Right renal pelvis (tissue), 4 donors: ENCODE results near the gene SSBP3. TPM values are rescaled to one million over a fixed set of nuclear protein-coding genes. Genes with fewer than 3 reads are reported as not detected.

Experiments
- DNase-seq, 4 donors: peaks; one replicate each; pipeline ENCODE4 v3.0.0-alpha.2; 2013; ENCODE audit warnings: low read depth in 4 of 4, low spot score in 3 of 4, missing footprints in 1 of 4
- polyA plus RNA-seq, 4 donors: library from polyadenylated mRNA; unstranded; fragments of 120-200 nt; gene quantifications; one replicate each; pipeline ENCODE4 v1.2.1, GENCODE V29; 2013; ENCODE audit not compliant: insufficient read length in 4 of 4

SSBP3 gene
- polyA plus RNA-seq, 4 donors, result 114 to 127 (median 125) TPM

DNA sequence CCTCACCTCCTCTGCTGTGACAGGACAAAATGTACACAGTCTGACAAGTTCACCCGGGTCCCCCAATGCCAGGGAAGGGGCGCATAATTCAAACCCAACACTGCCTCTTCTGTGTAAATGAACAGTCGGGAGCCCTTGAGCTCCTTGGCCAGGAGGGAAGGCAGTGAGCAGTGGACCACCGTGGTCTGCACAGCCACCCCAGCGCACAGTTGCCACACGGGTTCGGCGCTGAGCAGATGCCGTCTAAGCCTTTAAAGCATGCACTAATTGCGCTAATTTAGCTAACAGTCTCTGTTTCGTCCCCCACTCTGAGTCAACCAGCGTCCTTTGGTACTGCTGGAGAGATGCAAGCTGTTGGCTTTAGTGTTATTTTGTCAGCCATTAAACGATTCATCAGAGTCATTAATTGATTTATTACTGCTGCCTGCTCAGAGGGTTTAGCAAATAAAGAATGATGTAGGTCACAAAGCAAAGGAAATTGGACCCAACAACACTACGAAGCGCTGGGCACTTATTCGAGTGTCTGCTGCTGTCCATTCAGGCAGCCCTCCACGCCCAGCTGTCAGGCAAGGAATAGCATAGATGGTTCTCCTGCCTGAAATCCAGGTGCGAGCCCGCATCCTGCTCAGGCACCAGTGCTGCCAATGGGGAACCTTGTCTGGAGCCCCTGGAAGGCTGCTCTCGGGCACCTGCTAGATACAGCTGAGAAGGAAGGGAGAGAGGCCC, 114.8 kb downstream of the SSBP3 start:
- no peak for DNase-seq

DNA sequence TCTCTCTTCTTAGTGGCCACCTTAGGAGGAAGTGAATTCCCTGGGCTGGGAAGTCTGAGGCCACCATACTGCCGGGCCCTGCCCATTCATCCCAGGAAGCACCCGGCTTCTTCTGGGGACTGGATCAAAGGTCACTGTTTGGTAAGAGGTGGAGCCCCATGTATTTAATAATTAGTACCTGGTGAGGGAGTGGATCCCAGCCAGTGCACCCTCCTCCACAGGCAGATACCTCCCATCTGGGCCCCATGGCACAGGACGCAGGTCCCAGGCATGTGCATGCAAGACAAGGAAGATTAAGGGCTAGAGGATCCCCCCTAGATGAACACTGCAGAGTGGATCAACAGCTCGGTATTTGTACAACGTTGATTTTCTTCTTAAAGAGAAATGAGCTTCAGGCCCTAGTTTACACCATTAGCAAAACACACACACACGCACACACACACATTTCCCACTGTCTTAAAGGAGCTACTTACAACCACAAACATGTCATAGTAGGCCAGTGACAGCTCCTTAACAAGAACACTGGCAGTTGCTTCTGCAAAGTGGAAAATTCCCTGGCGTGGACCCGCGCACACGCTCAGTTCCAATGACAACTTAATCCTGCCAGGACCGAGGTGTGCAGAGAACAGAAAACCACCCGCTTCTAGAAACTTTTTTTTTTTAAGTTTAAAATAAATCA, 115.5 kb downstream of the SSBP3 start:
- no peak for DNase-seq

DNA sequence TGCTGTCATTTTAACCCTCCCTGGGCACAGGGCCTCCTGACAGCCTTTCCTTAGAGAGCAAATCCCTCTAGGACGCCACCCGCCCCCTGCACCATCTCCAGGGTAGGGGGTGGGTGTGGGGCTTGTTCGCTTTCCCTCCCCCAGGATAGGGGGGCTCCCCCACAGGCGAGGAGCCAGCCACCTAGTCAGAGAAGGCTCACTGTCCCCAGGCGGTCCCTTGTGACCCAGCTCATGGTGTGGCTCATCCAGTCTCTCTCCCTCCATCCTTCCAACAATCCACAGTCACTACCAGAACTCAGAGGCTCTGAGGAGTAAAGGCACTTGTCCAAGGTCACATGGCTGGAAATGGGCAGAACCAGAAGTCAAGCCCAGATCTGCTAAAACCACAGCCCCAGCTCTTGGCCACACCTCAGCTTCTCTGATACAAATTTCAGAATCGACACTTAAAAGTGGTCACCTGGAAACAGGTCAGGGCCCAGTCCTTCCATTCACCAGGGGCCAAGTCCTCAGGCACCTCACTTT, 116.4 kb downstream of the SSBP3 start:
- no peak for DNase-seq

DNA sequence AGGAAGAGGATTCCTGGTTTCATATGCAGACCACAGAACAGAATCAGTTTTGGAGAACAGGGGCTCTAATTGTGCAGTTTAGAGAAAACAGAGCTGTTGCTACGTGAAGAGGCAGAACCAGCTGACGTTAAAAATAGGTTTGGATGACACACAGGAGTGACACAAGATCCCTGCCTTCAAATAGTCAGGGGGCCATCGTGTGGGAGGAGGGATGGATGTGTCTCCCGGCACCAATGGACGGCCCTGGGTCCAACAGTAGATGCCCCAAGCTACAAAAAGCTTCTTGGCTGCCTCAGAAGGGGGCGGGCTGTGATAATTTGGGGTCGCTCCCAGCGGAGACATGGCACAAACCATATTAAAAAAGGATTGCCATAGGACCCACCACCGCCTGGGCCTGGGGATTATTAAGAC, 118.4 kb downstream of the SSBP3 start:
- no peak for DNase-seq

DNA sequence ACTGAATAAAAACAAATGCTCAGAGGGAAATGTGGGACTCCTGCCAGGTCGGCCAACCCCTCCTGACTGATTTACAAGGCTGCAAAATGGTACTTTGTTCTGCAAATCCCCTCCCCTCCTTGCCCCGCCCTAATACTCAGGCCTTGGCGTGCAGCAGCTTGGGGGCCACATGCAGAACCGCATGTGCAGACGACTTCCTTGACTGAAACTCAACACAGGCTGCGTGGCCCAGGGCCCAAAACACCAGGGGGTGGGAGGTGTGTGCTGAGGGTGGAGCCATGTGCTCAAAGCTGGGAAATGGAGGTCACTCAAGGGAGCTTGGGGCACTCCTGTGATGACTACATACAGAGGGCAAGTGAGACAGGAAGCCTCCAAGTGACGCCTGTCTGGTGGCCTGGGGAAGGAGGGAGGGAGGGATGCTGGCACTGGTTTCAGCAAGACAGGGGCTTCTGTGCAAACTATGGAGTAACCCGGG, 119.0 kb downstream of the SSBP3 start:
- DNase-seq, result peak; percentile 56 to 78 (median 72)

DNA sequence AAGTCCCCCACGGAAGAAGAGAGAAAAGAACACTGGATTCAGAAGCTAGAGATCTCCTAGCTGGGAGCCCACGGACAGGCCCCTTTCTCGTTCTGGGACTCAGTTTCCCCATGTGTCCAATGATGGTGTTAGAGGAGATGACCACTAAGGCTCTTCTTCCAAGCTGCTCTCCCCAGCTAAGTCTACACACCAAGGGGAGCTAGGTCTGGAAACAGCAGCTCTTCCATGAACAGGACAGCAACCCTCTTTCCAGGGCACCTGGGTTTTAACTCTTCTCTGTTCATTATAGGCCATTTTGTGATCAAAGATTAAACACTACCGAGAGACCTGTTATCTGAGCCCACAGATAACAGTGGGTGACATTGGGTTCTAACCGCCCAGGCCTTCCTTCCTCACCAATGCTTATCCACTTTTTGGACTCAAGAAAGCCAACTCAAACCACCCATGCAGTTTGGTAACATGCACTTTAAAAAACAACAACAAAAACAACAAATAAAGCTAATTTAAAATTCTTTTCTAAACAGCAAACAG, 120.3 kb downstream of the SSBP3 start:
- no peak for DNase-seq

DNA sequence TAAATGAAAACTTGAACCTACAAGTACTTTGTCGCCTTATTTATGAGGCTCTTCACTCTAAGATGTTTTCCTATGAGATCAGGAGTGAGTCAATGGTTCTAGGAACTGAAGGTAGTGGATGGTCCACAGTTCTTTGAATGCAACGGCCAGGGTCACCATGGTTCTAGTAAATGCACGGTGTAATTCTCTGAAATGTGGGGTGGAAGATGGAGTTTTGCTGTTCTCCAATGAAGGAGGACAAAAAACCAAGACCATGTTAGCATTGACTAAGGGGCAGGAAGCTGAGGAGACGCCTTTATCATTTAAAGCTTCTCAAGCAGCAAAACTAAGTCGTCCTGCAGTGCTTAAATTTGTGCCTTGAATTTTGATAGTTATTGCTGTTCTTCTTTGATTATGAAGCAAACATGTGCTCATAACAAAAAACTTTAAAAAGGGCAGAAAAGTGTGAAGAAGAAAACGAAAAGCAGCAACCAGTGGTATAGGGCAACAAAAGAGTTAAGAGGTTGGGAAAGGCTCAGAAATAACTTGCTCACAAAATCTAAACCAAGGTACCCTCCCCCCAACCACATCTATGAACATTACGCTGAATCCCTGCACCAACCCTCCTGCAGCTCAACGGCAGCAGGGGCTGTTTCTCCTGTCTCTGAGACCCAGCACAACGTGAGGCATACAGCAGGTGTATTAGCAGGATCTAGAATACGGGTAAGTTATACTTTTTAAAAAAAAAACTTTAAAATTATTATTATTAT, 121.2 kb downstream of the SSBP3 start:
- no peak for DNase-seq

DNA sequence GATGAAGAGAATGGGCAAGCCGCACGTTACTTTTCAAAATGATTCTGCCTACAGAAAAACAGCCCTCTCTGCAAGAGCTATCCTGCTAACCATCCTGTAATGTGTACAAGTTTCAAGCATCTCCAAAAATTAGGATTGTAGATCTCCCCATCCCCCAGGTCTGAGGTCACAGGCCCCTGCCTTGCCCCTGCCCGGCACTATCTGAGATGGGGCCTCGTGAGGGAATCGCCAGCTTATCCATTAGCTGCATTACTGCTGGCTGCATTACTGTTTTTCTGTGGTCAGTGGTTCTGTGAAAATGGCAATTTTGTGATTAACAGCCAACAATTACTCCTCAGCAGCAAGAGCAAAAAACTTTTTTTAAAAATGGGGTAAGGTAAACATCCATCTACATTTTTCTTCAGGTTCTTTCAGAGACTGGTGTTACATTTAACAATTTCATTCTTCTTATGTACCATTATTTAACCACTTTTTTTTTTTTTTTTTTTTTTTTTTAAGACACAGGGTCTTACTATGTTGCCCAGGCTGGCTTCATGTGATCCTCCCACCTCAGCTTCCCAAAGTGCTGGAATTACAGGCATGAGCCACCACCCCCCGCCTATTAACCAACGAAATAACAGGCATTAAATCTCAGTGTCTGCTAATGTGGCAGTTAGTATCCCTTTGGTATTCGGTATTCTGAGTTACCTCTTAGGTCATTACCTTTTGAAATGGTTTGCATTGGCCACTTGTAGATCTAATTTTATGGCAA, 122.4 kb downstream of the SSBP3 start:
- no peak for DNase-seq

DNA sequence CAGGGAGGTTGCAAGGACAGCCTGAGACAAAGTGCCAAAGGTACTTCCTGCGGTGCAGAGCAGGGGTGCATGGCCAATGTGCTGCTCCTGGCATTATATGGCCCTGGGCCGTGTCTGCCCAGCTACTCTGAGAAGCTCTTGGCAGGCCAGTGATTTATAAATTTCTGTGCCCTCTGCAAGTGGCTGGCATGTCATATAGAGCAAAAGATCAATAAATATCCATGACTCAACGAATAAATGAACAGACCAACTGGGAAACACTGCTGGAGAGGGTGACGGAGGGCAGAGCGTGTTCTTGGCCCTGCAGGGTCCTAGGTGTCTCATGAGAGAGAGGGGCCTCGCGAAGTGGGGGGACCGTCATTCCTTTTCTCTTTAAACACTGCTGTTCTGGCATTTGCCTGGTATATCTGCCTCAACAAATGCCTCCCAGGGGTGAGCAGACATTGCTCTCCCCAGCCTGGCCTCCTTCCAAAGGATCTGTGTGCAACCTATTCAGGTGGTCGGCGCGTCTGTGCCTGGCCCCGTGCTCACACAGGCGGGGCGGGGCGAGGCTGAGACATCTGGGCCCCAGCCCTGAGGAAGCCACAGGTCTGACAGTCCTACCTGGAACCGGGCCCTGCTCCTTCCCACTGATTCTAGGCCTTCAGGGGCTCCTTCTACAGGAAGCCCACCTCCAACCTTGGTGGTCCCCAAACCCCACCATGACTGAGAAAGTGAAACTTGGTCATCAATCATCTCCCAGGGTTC, 123.9 kb downstream of the SSBP3 start:
- DNase-seq, result no peak

DNA sequence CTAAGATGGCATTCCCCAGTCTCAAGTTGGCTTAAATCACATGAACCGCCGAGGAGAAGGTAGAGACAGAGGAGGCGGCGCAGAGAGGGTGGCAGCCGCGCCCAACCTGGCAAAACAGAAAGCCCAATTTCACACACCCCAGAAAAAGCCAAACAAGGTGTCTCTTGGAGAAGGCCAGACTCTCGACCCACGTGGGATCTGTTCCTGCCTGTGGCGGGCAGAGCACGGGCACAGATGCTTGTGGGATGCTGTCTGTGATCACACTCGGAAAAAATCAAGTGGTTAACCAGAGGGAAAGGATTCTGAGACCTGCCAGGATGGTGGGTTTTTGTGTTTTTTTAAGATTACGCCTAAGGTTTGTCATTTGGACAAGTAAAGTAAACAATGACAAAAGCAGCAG, 125.5 kb downstream of the SSBP3 start:
- DNase-seq, result no peak

DNA sequence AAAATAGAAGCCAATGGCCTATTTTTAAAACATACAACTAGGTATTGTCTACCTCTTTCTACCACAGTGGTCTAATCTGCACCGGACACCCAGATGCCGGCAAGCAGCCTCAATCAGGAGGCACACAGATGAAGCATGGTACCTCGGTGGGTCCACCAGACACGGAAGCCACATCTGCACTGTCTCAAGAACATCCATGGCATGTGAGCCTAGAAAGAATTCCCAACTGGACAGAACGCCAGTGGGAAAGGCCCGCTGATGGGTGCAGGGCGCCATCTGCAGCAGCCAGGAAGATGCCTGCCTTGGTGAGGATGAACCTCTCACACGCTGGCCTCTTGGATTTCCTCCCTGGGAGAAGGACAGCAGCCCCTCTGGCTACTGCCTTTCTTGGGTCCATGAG, 126.7 kb downstream of the SSBP3 start:
- no peak for DNase-seq

DNA sequence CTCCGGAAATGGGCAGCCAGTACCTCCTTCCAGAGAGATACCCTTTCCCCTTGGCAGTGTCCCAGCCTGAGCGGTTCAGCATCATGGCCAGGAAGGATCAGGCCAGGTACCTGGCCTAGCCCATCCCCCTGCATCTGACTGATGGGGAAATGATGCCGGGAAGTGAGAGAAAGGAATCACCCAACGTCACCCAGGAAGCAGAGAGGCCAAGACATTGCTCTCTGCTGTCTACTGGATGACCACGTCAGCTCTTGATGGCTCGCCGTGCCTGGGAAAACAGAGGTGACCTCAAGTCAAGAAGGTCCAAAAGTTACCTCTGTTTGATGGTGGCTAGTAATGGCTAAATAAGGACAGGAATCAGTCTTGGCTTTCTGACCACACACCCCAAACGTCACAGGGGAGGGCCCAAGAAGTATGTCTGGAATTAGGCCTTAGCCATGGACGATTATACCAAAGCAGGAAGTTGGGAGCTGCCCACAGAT, 127.2 kb downstream of the SSBP3 start:
- DNase-seq, result no peak

DNA sequence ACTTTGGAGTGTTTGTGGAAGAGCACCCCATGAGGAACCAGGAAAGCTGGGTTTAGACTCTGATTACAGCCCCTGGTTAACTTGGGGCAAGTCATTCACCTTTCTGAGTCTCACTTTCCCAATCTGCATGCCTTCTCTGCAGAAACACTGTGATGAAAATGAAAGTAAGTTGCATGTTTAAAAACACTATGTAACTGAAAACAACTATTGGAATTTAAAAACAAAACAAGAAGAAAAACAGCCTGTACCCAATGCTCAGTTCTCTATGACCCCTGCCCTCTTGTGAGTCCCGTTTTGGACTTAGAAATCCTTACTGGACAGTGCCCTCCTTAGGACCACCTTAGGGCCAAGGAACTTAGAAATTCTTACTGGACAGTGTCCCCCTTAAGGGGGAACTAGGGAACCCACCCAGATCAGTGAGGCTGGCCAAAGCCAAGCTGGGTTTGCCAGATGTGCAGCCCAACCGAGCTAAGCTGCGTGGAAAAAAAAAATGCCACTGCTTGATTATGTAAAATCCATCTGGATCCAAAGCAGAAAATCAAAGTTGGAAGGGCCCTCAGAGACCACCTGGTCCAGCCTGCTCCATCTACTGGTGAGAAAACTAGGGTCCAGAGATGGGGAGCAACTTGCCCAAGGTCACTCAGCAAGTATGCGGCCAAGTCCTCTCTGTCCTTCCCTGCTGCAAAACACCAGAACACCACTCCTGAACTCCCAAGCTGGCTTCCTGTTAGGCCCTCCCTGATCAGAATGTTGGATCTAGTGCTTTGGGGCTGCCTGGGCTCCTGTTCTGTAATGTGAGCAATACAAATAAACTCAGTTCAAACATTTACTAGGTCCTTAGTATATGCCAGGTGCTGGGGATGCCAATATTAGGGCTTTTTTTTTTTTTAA, 128.5 kb downstream of the SSBP3 start:
- no peak for DNase-seq

DNA sequence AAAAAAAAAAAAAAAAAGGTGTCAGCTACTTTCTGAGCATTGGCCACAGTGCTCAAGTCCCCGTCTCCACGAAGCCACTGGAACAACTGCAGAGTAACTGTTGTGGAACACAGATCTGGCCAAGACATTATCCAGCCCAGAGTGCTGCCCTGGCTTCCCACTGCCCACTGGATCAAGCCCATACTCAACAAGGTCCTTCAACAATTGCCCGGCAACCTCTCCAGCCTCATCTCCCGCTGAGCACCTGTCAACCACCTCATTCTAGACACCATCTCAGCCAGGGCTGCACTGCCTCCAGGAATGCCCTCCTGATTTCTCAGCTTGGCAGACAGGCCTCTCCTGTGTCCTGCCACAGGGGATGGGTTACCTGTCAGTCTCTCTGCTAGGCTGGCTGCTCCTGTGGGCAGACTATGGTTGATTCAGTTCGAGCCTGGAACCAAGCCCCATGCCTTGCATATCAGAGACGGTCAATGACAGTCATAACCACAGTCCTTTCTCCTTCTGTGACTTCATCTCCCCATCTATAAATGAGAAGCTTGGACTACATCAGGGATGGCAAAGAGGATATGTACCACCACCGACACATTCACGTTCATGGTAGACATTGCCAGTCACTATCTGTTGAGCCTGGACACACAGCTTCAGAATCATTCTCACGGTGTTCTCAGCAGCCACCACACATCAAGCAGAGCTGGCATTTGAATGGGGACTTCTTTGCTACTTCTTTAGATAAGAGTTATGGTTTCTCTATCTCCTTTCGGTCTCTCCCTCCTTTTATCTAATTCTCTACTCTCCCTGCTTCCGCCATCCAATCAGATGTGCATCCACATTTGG, 129.4 kb downstream of the SSBP3 start:
- DNase-seq, result no peak

DNA sequence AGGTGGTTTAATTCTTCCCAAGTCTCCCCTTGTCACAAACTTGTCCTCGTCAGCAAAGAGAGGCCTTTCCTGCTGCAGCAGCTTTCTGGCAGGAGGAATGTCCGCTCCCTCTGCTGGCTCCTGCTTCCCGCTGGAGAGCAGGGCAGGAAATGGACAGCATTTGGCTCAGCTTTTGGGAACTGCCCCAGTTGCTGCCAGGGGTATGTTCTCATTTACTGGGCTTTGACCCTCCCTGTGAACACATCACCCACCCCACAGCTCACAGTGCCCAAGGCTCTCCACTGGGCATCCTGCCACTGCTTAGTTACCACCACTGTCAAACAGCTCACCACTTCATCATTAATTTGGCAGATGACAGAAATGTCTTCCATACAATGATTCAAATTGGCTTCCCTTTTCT, 130.8 kb downstream of the SSBP3 start:
- no peak for DNase-seq

DNA sequence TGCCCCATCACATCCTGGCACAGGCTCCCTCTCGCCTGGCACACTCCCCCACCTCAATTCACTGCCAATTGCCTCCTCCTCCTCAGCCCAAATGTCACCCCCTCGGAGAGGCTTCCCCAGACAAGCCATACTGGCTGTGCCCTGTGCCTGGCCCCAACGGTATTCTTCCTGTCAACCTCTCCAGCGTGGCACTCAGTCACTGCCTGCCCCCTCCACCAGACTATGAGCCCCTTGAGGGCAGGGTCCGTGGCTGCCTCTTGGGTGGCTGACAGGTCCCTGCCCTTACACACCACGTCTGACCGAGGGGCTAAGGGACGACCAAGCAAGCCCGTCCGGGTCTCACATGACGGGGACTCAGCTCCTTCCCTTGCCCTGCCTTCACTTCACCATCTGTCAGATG, 131.3 kb downstream of the SSBP3 start:
- DNase-seq, result no peak

DNA sequence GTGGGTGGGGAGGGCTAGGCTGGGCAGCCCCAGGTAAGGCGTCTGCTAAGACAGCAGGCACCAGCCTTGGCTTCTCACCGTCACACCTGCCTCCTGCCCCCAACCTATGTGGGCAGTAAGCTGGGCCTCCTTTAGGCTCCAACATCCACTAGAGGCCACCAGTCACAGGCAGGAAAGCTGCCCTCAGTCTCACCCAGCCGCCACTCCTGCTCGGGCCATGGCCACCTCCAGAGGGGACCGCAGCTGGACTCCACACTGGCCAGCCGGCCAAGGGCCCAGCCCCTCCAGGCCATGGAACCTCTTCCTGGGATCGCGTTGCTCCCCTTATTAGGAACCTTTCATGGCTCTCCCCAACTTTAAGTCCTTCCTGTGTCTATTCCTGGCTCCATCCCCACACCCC, 131.7 kb downstream of the SSBP3 start:
- no peak for DNase-seq

DNA sequence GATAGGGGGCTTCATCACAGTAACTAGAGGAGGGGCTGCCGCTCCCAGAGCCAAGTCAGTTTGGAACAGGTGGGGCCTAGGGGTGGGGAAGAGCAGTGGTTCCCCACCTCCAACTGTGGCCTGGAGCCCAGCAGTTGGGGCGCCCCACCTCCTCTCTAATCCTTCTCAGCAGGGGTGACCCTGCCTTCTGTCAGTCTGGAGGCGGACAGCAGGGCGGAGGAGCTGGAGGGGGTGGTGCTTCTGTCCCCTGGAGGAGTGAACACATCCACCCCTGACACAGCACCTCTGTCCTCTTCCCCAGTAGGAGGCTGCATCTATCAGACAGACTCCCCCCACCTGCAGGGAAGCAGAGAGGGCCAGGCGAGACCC, 132.4 kb downstream of the SSBP3 start:
- no peak for DNase-seq
